ENCODE data around the gene ANGPT4. TPM values are rescaled to one million over a fixed set of nuclear protein-coding genes. Genes with fewer than 3 reads are reported as not detected.

Gene ANGPT4
- total RNA-seq, 1 experiment from 2014 or later = 0.20 TPM

DNA sequence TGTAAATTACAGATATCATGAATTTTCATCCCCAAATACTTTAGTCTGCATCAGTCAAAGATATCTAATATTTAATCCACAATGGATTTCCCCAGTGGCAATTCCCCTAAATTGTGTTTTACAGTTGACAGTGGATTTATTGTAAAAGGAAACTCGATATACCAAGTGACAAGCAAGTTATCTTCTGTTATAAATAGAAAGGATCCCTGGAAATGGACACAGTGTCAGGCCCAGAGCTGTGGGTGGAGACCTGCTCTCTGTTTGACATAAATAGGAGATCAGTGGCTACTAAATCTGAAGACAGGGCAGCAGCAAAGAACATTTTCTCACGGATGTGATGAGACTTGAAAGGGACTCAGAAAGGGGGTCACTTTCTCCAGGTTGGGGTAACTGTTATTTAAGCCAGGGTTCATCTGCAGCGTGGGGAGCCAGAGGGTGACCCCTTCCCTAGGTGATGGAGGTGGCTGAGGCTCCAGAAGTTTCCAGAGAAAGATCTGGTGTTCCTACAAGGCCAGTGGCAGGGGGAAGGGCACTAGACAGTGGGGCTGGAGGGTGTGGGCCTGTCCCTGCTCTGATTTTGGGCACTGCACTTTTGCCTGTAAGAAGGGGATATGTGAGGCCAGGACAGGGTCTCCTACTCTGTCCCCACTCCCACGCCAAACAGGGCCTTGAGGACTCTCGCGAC is 94.9 kb downstream of the ANGPT4 start:
- TF ChIP-seq PRRX2 (CRISPR knock-in tag; IDR thresholded peaks at IDR 0.05) (no peak), FOXK1 (CRISPR knock-in tag; IDR thresholded peaks at IDR 0.05) (no peak), FOXJ3 (CRISPR knock-in tag; IDR thresholded peaks at IDR 0.05; ENCODE audit: borderline replicate concordance) (no peak), CBFB (CRISPR knock-in tag; IDR thresholded peaks at IDR 0.05; ENCODE audit: low read depth) (no peak), GTF2I (CRISPR knock-in tag; conservative IDR thresholded peaks at IDR 0.05) (no peak), RELA (CRISPR knock-in tag; IDR thresholded peaks at IDR 0.05; ENCODE audit: borderline replicate concordance) (no peak), OVOL2 (CRISPR knock-in tag; IDR thresholded peaks at IDR 0.05; ENCODE audit: borderline replicate concordance) (no peak)
- TF ChIP-seq, protein P1, sequence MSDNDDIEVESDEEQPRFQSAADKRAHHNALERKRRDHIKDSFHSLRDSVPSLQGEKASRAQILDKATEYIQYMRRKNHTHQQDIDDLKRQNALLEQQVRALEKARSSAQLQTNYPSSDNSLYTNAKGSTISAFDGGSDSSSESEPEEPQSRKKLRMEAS (CRISPR knock-in tag; IDR thresholded peaks at IDR 0.05) = no peak
- peaks cover 2% of the 10 kb centered on the region; the same call in 1 of the 2 replicates for H3K27me3 Mint-ChIP-seq (ENCODE audit: low read depth)
- no peaks in the 10 kb centered on the region for H3K9me3 Mint-ChIP-seq
- no peak for ATAC-seq
- no peak overlapping the region for H3K4me3 Mint-ChIP-seq
- ChIA-PET POLR2A (no interaction called here), CTCF (no interaction called here)
- H3K4me1 Mint-ChIP-seq = peaks cover 4% of the 10 kb centered on the region
- no peak for DNase-seq (ENCODE audit: low spot score)
- H3K36me3 Mint-ChIP-seq = no peaks in the 10 kb centered on the region
- no peak overlapping the region for H3K27ac Mint-ChIP-seq

GRCh38 chr20:820323-820953 is 95.7 kb downstream of the ANGPT4 start:
- H3K4me1 Mint-ChIP-seq = peaks cover 7% of the 10 kb centered on the region; the same call in 1 of the 2 replicates
- no peak overlapping the region for H3K27ac Mint-ChIP-seq
- H3K4me3 Mint-ChIP-seq = no peak overlapping the region
- H3K36me3 Mint-ChIP-seq = no peaks in the 10 kb centered on the region
- no peak for ATAC-seq
- no peaks in the 10 kb centered on the region for H3K9me3 Mint-ChIP-seq
- TF ChIP-seq, protein P2, sequence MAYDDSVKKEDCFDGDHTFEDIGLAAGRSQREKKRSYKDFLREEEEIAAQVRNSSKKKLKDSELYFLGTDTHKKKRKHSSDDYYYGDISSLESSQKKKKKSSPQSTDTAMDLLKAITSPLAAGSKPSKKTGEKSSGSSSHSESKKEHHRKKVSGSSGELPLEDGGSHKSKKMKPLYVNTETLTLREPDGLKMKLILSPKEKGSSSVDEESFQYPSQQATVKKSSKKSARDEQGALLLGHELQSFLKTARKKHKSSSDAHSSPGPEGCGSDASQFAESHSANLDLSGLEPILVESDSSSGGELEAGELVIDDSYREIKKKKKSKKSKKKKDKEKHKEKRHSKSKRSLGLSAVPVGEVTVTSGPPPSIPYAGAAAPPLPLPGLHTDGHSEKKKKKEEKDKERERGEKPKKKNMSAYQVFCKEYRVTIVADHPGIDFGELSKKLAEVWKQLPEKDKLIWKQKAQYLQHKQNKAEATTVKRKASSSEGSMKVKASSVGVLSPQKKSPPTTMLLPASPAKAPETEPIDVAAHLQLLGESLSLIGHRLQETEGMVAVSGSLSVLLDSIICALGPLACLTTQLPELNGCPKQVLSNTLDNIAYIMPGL (CRISPR knock-in tag; IDR thresholded peaks at IDR 0.05) = no peak
- TF ChIP-seq TEAD4 (CRISPR knock-in tag; IDR thresholded peaks at IDR 0.05) = no peak
- TF ChIP-seq ZNF423 (CRISPR knock-in tag; IDR thresholded peaks at IDR 0.05) = no peak
- ChIA-PET POLR2A (no interaction called here), CTCF (interaction anchor here (0.8 to 3.1 kb wide), 2 partner anchors 12 to 139 kb away, joined by 3 to 30 read pairs; partner anchors contain the start of gene FAM110A)
- DNase-seq (ENCODE audit: low spot score) = no peak
- peaks cover 2% of the 10 kb centered on the region; the same call in 1 of the 2 replicates for H3K27me3 Mint-ChIP-seq (ENCODE audit: low read depth)

Other genes with a start within 250 kb of the ANGPT4 start
- gene SCRT2, start 240.5 kb downstream of the ANGPT4 start, total RNA-seq (2021) = 0.14 to 0.20 TPM (median 0.16 TPM) in 3 replicates
- 6.9 to 7.7 TPM (median 7.3 TPM) in 3 replicates for gene SLC52A3, start 147.8 kb downstream of the ANGPT4 start, total RNA-seq (2021)
- gene FAM110A, start 82.6 kb downstream of the ANGPT4 start, total RNA-seq (2021) = 17.2 to 18.8 TPM (median 18.0 TPM) in 3 replicates
- 4.5 to 9.0 TPM (median 8.5 TPM) in 3 replicates for gene RSPO4, start 86.0 kb upstream of the ANGPT4 start, total RNA-seq (2021)
- gene PSMF1, start 202.3 kb upstream of the ANGPT4 start, total RNA-seq (2021) = 97.3 to 113 TPM (median 107 TPM) in 3 replicates

Measured in WTC11 (cell line).